Activated naive CD8-positive, alpha-beta T cell treated with anti-CD3 and anti-CD28 coated beads for 36 hours (primary cell): ENCODE data around the gene LCN9. TPM values are rescaled to one million over a fixed set of nuclear protein-coding genes. Genes with fewer than 3 reads are reported as not detected.

Experiments used
- DNase-seq: peaks from one replicate; pipeline ENCODE4 v3.0.0; 2021
- H3K27ac Mint-ChIP-seq: one replicate; pipeline ENCODE4 v1.8.0; 2022; ENCODE audit warnings: mild to moderate bottlenecking, moderate library complexity, mixed read lengths
- H3K27me3 Mint-ChIP-seq: one replicate; pipeline ENCODE4 v1.8.0; 2022; ENCODE audit warnings: mild to moderate bottlenecking, mixed read lengths
- H3K36me3 Mint-ChIP-seq: one replicate; pipeline ENCODE4 v1.8.0; 2021; ENCODE audit warnings: mild to moderate bottlenecking, mixed read lengths
- H3K4me1 Mint-ChIP-seq: one replicate; pipeline ENCODE4 v1.8.0; 2021; ENCODE audit warnings: mixed read lengths
- H3K4me3 Mint-ChIP-seq: one replicate; pipeline ENCODE4 v1.8.0; 2022; ENCODE audit warnings: mild to moderate bottlenecking, moderate library complexity, mixed read lengths
- H3K9me3 Mint-ChIP-seq: one replicate; pipeline ENCODE4 v1.8.0; 2022; ENCODE audit warnings: mixed read lengths
- total RNA-seq, 2 experiments: library from RNA; stranded (reverse); gene quantifications; one replicate each; pipeline ENCODE4 v1.2.3, GENCODE V29; 2021

LCN9 gene, protein sequence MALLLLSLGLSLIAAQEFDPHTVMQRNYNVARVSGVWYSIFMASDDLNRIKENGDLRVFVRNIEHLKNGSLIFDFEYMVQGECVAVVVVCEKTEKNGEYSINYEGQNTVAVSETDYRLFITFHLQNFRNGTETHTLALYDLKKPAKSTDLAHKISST
- total RNA-seq = not detected

- Mint-ChIP-seq H3K4me3 (no peak within 1 kb of the TSS), H3K4me1 (no peaks in the 10 kb centered on the region), H3K9me3 (no peaks in the 10 kb centered on the region), H3K36me3 (no peaks in the 10 kb centered on the region), H3K27ac (no peak within 1 kb of the TSS), H3K27me3 (no peaks in the 10 kb centered on the region)
- no peak for DNase-seq
These were observed at the start of gene LCN9 for GRCh38 chr9:135662758-135663450. Gene LCN9 (plus strand): TSS chr9:135663309. CDS start chr9:135663322, 13 bp downstream.

DNA sequence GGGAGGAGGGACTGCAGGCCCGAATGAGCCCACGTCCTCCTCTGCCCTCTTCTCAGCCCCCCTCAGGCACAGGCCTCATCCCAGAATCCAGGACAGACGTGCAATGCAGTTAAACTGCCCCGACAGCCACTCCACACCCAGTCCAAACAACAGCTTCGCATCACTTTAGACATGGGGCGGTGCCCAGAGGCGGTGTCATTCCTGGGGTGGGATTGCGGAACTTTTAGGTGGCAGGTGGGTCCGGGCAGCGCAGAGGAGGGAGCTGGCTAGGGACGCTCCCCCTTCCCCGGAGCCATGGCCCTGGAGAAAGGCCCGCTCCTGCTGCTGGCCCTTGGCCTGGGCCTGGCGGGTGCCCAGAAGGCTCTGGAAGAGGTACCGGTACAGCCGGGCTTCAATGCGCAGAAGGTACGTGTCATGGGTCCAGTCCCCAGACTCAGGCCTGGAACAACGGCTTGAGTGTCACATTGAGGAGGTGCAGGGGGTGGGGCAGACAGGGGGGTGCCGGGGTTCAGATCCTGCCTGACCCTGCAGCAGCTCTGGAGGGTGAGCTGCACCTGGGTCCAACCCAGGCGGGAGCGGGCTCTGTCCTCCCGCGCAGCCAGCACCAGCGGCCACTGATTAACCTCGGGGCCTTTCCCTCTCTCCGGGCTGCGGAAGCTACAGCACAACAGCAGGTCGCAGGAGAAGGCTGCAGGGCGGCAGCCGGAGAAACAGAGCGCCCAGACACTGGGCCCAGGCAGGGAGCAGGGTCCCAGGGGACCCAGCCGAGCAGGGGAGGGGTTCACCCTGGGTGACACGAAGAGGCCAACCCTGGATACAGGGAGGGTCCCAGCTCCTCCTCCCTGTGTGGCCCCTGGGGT is 48.9 kb upstream of the LCN9 start:
- Mint-ChIP-seq H3K9me3 (no peaks in the 10 kb centered on the region), H3K27ac (no peak overlapping the region), H3K27me3 (peaks cover 9% of the 10 kb centered on the region), H3K4me1 (no peaks in the 10 kb centered on the region), H3K4me3 (no peak overlapping the region), H3K36me3 (no peaks in the 10 kb centered on the region)
- DNase-seq = no peak

DNA sequence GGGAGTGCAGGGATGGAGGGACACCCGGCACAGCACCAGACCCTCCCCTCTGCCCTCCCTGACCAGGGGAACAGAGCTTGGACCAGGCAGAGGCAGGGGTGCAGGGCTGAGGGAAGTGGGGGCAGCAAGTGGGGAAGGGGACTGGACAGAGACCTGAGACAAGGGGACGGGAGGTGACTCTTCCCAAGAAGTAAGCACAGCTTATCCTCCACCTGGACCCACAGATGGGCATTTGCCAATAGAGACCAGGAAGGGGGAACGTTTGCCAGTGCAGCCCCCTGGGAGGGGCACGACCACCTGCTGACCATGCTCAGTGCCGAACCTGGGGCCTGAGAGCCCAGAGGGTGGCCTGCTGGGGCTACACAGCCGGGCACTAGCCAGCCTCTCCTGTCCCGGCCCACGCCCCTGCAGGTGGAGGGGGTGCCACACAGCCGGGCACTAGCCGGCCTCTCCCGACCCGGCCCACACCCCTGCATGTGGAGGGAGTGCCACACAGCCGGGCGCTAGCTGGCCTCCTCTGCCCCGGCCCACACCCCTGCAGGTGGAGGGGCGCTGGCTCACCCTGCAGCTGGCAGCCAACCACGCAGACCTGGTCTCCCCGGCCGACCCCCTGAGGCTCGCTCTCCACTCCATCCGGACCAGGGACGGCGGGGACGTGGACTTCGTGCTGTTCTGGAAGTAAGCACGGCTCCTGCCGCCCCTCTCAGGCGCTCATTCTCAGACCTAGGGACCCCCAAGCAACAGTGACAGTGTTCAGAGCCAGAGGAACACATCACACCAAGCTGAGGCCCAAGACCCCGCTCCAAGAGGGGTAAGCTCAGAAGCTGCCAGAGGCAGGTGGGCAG is 48.1 kb upstream of the LCN9 start:
- Mint-ChIP-seq H3K9me3 (no peaks in the 10 kb centered on the region), H3K4me1 (no peaks in the 10 kb centered on the region), H3K36me3 (no peaks in the 10 kb centered on the region), H3K4me3 (no peak overlapping the region), H3K27ac (no peak overlapping the region), H3K27me3 (peaks cover 9% of the 10 kb centered on the region)
- DNase-seq = no peak

GRCh38 chr9:135615666-135616618 is 47.2 kb upstream of the LCN9 start:
- Mint-ChIP-seq H3K27ac (no peak overlapping the region), H3K9me3 (no peaks in the 10 kb centered on the region), H3K4me1 (no peaks in the 10 kb centered on the region), H3K4me3 (no peak overlapping the region), H3K36me3 (no peaks in the 10 kb centered on the region), H3K27me3 (peaks cover 7% of the 10 kb centered on the region)
- DNase-seq = no peak

DNA sequence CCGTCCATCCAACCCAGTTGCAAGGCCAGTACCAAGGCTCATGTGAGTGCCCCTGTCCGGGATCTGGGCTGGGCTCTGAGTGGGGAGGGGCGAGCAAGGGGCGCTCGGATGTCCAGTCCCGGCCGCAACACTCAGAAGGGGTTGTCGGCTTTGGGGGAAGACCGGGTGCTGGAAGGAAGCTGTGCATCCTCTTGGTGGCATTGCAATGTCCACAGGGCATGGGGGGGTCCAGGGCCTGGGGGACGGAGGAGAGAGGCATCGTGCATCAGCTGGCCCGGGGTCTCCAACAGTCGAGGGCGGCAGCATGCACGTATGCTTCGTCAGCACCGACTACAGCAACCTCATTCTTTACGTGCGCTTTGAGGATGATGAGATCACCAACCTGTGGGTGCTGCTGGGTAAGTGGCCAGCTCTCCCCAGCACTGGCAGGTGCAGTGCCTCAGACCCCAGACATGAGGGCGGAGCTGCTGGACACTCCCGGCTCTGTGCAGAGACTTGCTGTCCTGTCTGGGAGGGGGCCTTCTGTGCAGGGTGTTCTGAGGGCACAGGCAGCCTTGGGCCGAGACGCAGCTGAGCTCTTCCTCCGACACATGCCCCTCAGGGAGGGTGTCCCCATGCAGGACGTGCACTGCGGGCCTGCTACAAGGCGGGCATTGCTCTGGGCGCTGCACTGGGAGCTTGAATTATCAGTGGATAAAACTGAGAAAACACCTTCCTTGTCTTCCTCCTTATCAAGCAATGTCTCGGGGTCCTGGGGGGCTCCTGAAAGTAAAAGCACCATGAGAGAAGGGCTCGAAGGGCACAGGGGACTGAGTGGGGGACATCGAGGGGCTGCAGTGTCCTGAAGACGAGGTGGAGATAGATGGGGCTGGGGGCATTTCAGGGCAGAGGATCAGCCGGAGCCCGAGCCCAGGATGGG is 46.2 kb upstream of the LCN9 start:
- Mint-ChIP-seq H3K9me3 (no peaks in the 10 kb centered on the region), H3K36me3 (no peaks in the 10 kb centered on the region), H3K27me3 (peaks cover 7% of the 10 kb centered on the region), H3K4me3 (no peak overlapping the region), H3K27ac (no peak overlapping the region), H3K4me1 (no peaks in the 10 kb centered on the region)
- DNase-seq = no peak

DNA sequence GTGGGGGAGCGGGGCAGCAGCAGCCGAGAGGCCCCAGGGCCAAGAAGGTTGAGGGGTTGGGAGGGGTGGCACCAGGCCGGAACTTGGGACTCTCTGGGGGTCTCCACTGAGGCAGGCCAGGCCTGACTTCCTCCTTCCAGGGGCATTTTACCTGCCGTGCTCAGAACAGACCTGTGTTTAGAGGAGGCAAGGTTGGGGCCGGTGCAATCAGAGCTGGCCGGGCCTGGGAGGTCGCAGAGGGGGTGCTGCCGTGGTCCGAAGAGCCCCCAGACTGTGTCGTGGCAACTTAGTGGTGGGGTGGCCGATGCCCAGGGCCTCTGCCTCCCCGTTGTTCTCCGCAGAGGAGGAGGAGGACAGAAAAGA is 45.6 kb upstream of the LCN9 start:
- peaks cover 7% of the 10 kb centered on the region for H3K27me3 Mint-ChIP-seq
- DNase-seq = no peak
- no peaks in the 10 kb centered on the region for H3K4me1 Mint-ChIP-seq
- H3K27ac Mint-ChIP-seq = no peak overlapping the region
- H3K4me3 Mint-ChIP-seq = no peak overlapping the region
- H3K36me3 Mint-ChIP-seq = no peaks in the 10 kb centered on the region
- no peaks in the 10 kb centered on the region for H3K9me3 Mint-ChIP-seq

DNA sequence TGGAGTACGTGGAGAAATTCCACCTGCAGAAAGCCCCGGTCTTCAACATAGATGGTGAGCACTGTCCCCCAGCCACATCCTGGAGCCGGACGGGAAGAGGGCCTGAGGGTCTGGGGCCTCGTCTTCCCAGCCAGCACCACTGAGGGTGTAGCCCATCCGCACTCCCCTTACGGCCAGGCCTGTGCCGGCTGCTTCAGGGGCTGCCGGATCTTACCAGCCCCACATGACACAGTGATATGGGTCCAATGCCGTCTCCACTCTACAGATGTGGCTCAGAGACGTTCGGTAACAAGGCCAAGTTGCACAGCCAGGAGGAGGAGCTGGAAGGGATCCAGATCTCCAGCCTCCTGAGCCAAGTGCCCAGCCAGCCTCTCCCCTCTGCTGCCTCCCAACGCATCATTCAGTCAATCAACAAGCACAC is 45.1 kb upstream of the LCN9 start:
- no peak overlapping the region for H3K27ac Mint-ChIP-seq
- H3K9me3 Mint-ChIP-seq = no peaks in the 10 kb centered on the region
- no peak overlapping the region for H3K4me3 Mint-ChIP-seq
- H3K36me3 Mint-ChIP-seq = no peaks in the 10 kb centered on the region
- no peak for DNase-seq
- H3K27me3 Mint-ChIP-seq = peaks cover 7% of the 10 kb centered on the region
- H3K4me1 Mint-ChIP-seq = no peaks in the 10 kb centered on the region

GRCh38 chr9:135618866-135619598 is 44.1 kb upstream of the LCN9 start:
- no peak overlapping the region for H3K4me3 Mint-ChIP-seq
- no peaks in the 10 kb centered on the region for H3K36me3 Mint-ChIP-seq
- H3K27me3 Mint-ChIP-seq = peaks cover 3% of the 10 kb centered on the region
- DNase-seq = no peak
- no peaks in the 10 kb centered on the region for H3K9me3 Mint-ChIP-seq
- H3K27ac Mint-ChIP-seq = no peak overlapping the region
- no peaks in the 10 kb centered on the region for H3K4me1 Mint-ChIP-seq

- Mint-ChIP-seq H3K9me3 (no peaks in the 10 kb centered on the region), H3K4me3 (no peak overlapping the region), H3K27ac (no peak overlapping the region), H3K27me3 (peaks cover 8% of the 10 kb centered on the region), H3K36me3 (no peaks in the 10 kb centered on the region), H3K4me1 (no peaks in the 10 kb centered on the region)
- DNase-seq = no peak
These were observed 43.6 kb upstream of the LCN9 start for GRCh38 chr9:135619599-135619886.

DNA sequence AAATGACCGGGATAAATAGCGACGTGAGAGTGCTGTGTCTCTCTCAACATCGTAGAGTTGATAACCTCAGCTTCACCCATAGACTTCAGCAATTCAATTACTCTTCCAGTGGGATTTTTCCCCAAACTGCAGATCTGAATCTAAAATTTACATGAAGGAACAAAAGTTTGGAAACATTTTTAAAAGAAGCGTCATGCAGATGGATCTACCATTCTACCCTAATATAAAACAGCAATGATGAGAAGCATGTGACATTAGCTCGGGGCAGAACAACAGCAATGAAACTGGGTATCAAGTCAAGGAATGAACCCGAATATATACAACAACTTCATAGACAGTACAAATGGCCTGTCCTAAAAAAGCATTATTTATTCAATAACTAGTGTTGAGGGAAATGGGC is 42.6 kb upstream of the LCN9 start:
- H3K4me3 Mint-ChIP-seq = no peak overlapping the region
- H3K4me1 Mint-ChIP-seq = no peaks in the 10 kb centered on the region
- no peak overlapping the region for H3K27ac Mint-ChIP-seq
- DNase-seq = no peak
- H3K27me3 Mint-ChIP-seq = peaks cover 8% of the 10 kb centered on the region
- H3K9me3 Mint-ChIP-seq = no peaks in the 10 kb centered on the region
- no peaks in the 10 kb centered on the region for H3K36me3 Mint-ChIP-seq

DNA sequence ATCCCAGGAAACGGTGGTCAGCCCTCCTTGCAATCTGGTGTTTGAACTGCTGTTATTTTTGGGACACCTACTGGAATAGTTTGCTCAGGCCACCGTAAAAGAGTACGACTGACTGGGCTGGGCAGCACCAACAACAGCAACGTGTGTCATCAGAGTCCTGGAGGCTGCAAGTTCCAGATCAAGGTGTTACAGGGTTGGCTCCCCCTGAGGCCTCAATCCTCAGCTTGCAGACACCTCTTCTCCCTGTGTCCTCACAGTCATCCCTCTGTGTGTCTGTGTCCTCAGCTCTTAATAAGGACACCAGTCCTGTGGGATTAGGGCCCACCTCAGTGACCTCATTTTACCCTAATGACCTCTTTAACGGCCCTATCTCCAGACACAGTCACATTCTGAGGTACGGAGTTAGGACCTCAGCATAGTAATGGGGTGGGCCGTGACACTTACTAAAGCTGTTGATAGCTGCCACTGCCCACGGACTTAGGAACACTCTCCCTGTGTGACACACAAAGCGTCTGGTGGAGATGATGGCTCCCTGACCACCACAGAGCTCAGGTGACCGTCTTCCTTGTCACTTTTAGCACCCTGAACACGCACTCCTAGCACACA is 40.6 kb upstream of the LCN9 start:
- peaks cover 13% of the 10 kb centered on the region for H3K27me3 Mint-ChIP-seq
- H3K9me3 Mint-ChIP-seq = peaks cover 10% of the 10 kb centered on the region

DNA sequence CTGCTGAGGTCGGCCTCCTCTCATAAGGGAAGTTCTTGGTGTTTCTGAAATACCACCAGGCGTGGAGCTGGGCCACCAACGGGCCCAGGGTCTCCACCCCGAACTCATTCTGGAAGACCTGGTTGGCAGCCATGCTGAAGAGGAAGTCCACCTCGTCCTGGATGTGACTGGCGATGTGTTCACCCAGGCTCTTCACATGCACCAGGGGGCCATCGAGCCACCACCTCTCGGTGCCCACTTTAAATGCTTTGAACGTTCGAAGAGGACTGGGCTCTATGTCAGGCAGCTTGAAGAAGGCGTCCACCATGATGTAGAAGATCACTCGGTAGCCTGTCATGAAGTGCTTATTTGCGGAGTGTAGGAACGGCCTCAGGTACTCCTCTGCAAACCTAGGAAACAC is 38.8 kb upstream of the LCN9 start:
- peaks cover 14% of the 10 kb centered on the region for H3K9me3 Mint-ChIP-seq
- no peak for DNase-seq
- H3K27me3 Mint-ChIP-seq = peaks cover 13% of the 10 kb centered on the region
- no peaks in the 10 kb centered on the region for H3K4me1 Mint-ChIP-seq
- H3K4me3 Mint-ChIP-seq = no peak overlapping the region
- no peaks in the 10 kb centered on the region for H3K36me3 Mint-ChIP-seq
- no peak overlapping the region for H3K27ac Mint-ChIP-seq

More for the DNA sequence above, 40.6 kb upstream of the LCN9 start:
- no peak for DNase-seq
- Mint-ChIP-seq H3K4me3 (no peak overlapping the region), H3K27ac (no peak overlapping the region), H3K36me3 (no peaks in the 10 kb centered on the region), H3K4me1 (no peaks in the 10 kb centered on the region)
